ENCODE data around the gene TMEM184B.

- TF ChIP-seq, protein P1, sequence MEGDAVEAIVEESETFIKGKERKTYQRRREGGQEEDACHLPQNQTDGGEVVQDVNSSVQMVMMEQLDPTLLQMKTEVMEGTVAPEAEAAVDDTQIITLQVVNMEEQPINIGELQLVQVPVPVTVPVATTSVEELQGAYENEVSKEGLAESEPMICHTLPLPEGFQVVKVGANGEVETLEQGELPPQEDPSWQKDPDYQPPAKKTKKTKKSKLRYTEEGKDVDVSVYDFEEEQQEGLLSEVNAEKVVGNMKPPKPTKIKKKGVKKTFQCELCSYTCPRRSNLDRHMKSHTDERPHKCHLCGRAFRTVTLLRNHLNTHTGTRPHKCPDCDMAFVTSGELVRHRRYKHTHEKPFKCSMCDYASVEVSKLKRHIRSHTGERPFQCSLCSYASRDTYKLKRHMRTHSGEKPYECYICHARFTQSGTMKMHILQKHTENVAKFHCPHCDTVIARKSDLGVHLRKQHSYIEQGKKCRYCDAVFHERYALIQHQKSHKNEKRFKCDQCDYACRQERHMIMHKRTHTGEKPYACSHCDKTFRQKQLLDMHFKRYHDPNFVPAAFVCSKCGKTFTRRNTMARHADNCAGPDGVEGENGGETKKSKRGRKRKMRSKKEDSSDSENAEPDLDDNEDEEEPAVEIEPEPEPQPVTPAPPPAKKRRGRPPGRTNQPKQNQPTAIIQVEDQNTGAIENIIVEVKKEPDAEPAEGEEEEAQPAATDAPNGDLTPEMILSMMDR (IDR thresholded peaks at IDR 0.05), result no peak
- TF ChIP-seq POLR2A (IDR thresholded peaks at IDR 0.05), result no peak
Observed at GRCh38 chr22:38220163-38220562, 52.6 kb downstream of the TMEM184B start.
